ENCODE measurements around the gene RBM45. TPM values are rescaled to one million over a fixed set of nuclear protein-coding genes. Genes with fewer than 3 reads are reported as not detected.

The RBM45 gene
- total and polyA plus RNA-seq, 8 donors = 11.5 to 29.4 (median 24.9) TPM

- Histone ChIP-seq H3K9me3 (no peaks in the 10 kb centered on the region), H3K36me3 (peaks cover 0 to 85% of the 10 kb centered on the region in 2 donors), H3K4me1 (no peaks in the 10 kb centered on the region), H3K27me3 (no peaks in the 10 kb centered on the region), H3K4me3 (no peak overlapping the region), H3K27ac (peak overlapping the region in 1 of 2 donors; percentile 45)
- intact Hi-C loops (cut with DNase I) = no loop called here
- TF ChIP-seq CTCF (IDR thresholded peaks at IDR 0.05) = no peak
- DNase-seq (no peak), ATAC-seq (no peak)
Measured at GRCh38 chr2:178125125-178125524, 12.9 kb downstream of the RBM45 start.

GRCh38 chr2:178125862-178126261, 13.6 kb downstream of the RBM45 start:
- Histone ChIP-seq H3K9me3 (no peaks in the 10 kb centered on the region), H3K27ac (peak overlapping the region in 1 of 2 donors; percentile 45), H3K36me3 (peaks cover 0 to 81% of the 10 kb centered on the region in 2 donors), H3K4me3 (no peak overlapping the region), H3K4me1 (no peaks in the 10 kb centered on the region), H3K27me3 (no peaks in the 10 kb centered on the region)
- DNase-seq (no peak), ATAC-seq (no peak)
- TF ChIP-seq CTCF (IDR thresholded peaks at IDR 0.05) = no peak
- intact Hi-C loops (cut with DNase I) = no loop called here

DNA sequence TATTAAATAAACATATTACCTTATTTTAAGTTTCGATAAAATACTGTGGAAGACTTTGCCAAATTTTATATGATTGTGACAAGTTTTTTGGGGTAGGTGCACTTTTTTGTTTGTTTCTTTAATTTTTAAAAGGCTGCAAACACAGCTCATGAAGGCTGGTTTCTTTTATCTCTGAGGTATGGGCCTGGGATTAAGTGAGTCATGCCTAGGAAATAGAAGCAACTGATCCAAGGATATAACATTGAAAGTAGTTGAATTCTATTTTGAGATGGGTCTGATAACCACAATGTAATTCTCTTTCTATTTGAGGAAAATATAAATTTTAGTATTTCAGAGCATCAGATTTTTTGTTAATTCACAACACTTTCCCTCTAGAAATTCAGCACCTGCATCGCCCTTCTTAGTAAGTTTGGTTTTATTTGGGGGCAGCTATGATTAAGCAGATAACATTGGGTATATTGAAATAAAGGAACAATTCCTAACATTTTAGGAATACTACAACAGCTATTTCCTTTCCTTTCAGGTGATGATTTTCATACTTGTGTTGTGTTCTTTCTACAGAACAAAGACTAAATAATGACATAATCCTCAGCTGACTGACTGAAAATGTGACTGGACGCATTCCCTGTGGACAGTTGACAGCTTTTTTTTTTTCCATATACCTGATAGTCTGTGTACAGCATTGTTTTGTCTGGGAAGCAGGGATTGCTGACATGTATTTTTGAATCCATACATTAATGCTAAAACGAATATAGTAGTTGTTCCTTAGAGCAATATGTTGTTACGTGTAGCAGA, 16.8 kb downstream of the RBM45 start:
- intact Hi-C loops (cut with DNase I) = no loop called here
- TF ChIP-seq CTCF (IDR thresholded peaks at IDR 0.05) = no peak
- no peaks in the 10 kb centered on the region for H3K27me3 ChIP-seq
- H3K4me1 ChIP-seq = no peaks in the 10 kb centered on the region
- DNase-seq (no peak), ATAC-seq (no peak)
- no peak overlapping the region for H3K27ac ChIP-seq
- no peak overlapping the region for H3K4me3 ChIP-seq
- no peaks in the 10 kb centered on the region for H3K9me3 ChIP-seq
- H3K36me3 ChIP-seq = peaks cover 0 to 58% of the 10 kb centered on the region in 2 donors

GRCh38 chr2:178136321-178137025, 24.2 kb downstream of the RBM45 start:
- no peak for ATAC-seq
- no peak overlapping the region for H3K27ac ChIP-seq
- H3K27me3 ChIP-seq = no peaks in the 10 kb centered on the region
- H3K9me3 ChIP-seq = no peaks in the 10 kb centered on the region
- peaks cover 0 to 14% of the 10 kb centered on the region in 2 donors for H3K36me3 ChIP-seq
- H3K4me3 ChIP-seq = no peak overlapping the region
- DNase-seq = no peak
- intact Hi-C loops (cut with DNase I) = no loop called here
- no peak for TF ChIP-seq CTCF (IDR thresholded peaks at IDR 0.05)
- no peaks in the 10 kb centered on the region for H3K4me1 ChIP-seq
